HL-60 (cell line): ENCODE data around the gene FLT4.

ENCODE experiments used
- DNase-seq, 2 experiments: peaks; one replicate each; pipeline ENCODE4 v3.0.0-alpha.2; 2010 to 2020; ENCODE audit warnings: low read depth in 1 of 2, low spot score in 1 of 2
- H3K27ac ChIP-seq: fragments of 250-450 bp; sonication (Bioruptor Pico); replicated peaks from 2 replicates; pipeline ENCODE4 v1.5.1; 2020; ENCODE audit warnings: mild to moderate bottlenecking, moderate library complexity
- H3K27me3 ChIP-seq: fragments of 250-450 bp; sonication (Bioruptor Pico); 2 replicates; pipeline ENCODE4 v1.5.1; 2021; ENCODE audit warnings: mild to moderate bottlenecking, moderate library complexity; ENCODE audit not compliant: insufficient read depth, poor library complexity, severe bottlenecking
- H3K4me3 ChIP-seq: replicated peaks from 2 replicates; pipeline ENCODE4 v1.5.1; 2011; ENCODE audit warnings: mild to moderate bottlenecking, control low read depth, low read length; ENCODE audit not compliant: insufficient read depth
- GABPA ChIP-seq: IDR thresholded peaks from 2 replicates; pipeline ENCODE4 v1.6.1; 2012; ENCODE audit warnings: low read depth
- POLR2AphosphoS5 ChIP-seq: IDR thresholded peaks from 2 replicates; pipeline ENCODE4 v1.6.1; 2012; ENCODE audit warnings: low read depth
- REST ChIP-seq: IDR thresholded peaks from 2 replicates; pipeline ENCODE4 v1.6.1; 2012; ENCODE audit warnings: low read depth; ENCODE audit not compliant: insufficient replicate concordance
- SPI1 ChIP-seq: IDR thresholded peaks from 2 replicates; pipeline ENCODE4 v1.6.1; 2012; ENCODE audit warnings: low read depth, mild to moderate bottlenecking, borderline replicate concordance
- TF ChIP-seq, protein P1 (sequence below): IDR thresholded peaks from one replicate; pipeline ENCODE4 v1.5.1; 2011; ENCODE audit warnings: low read length, control low read depth, inconsistent platforms; ENCODE audit not compliant: insufficient read depth

FLT4 gene

DNA sequence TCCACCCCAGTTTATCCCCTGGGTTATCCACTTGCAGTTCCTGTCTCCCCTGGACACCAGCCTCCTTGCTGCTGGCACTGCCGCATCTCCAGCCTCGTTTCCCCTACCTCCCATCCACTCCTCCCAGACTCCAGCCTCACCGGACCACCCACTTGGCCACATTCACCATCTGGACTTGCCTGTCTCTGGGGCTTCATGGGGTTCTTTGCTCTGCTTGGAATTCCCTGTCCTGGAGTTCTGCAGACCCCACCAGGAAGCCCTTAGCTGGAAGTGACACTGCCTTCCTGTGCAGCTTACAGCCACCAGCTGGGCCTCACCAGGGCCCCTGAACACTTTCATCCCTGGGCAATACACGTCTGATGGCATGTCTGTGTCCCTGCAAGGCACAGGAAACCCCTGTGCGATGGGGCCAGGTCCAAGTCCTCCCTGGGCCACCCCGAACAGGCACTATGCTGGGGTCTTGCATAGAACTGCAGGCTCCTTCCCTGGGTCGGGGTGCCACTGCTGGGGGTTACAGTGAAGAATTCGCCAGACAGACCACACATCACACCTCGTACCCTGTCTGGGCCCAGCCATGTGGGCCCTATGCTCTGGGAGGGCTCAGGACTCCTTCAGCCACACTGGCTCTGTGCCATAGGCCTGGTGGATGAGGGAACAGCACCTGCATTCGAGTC is 3.0 kb downstream of the FLT4 start:
- TF ChIP-seq POLR2AphosphoS5 (no peak), SPI1 (no peak), REST (no peak), GABPA (no peak)
- TF ChIP-seq, protein P1, sequence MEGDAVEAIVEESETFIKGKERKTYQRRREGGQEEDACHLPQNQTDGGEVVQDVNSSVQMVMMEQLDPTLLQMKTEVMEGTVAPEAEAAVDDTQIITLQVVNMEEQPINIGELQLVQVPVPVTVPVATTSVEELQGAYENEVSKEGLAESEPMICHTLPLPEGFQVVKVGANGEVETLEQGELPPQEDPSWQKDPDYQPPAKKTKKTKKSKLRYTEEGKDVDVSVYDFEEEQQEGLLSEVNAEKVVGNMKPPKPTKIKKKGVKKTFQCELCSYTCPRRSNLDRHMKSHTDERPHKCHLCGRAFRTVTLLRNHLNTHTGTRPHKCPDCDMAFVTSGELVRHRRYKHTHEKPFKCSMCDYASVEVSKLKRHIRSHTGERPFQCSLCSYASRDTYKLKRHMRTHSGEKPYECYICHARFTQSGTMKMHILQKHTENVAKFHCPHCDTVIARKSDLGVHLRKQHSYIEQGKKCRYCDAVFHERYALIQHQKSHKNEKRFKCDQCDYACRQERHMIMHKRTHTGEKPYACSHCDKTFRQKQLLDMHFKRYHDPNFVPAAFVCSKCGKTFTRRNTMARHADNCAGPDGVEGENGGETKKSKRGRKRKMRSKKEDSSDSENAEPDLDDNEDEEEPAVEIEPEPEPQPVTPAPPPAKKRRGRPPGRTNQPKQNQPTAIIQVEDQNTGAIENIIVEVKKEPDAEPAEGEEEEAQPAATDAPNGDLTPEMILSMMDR: no peak
- no peak for DNase-seq
- no peak overlapping the region for H3K4me3 ChIP-seq
- peaks cover 41% of the 10 kb centered on the region for H3K27me3 ChIP-seq
- no peak overlapping the region for H3K27ac ChIP-seq

GRCh38 chr5:180645274-180646204 is 3.9 kb downstream of the FLT4 start:
- DNase-seq: no peak
- Histone ChIP-seq H3K27me3 (peaks cover 34% of the 10 kb centered on the region), H3K27ac (no peak overlapping the region), H3K4me3 (no peak overlapping the region)
- TF ChIP-seq SPI1 (no peak), REST (no peak), GABPA (no peak), POLR2AphosphoS5 (no peak)
- TF ChIP-seq, protein P1: no peak

GRCh38 chr5:180644825-180645273 is 4.6 kb downstream of the FLT4 start:
- H3K4me3 ChIP-seq: no peak overlapping the region

More at GRCh38 chr5:180644825-180645273, 4.6 kb downstream of the FLT4 start:
- Histone ChIP-seq H3K27me3 (peaks cover 28% of the 10 kb centered on the region), H3K27ac (no peak overlapping the region)
- no peak for DNase-seq
- TF ChIP-seq REST (no peak), SPI1 (no peak), POLR2AphosphoS5 (no peak)
- TF ChIP-seq, protein P1: no peak
